Measurements from ENCODE around the gene SUGCT.

DNA sequence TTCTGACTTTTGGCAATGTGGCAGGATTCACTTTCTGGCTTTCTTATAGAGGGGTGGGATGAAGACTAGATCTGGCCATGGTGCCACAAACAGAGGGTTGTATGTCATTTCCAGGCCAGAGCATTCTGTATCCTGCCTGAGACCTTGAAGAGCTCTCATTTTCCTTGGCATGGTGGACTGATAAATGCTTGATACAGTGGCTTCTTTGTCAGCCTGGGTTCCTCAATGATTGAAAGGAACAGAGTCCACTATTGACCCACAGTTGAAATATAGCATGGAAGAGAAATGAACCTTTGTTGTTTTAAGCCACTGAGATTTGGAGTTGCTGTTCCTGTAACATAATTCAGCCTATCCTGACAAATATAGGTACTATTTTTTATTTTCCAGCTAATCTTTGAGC, 462.7 kb downstream of the SUGCT start:
- TF ChIP-seq, protein P1, sequence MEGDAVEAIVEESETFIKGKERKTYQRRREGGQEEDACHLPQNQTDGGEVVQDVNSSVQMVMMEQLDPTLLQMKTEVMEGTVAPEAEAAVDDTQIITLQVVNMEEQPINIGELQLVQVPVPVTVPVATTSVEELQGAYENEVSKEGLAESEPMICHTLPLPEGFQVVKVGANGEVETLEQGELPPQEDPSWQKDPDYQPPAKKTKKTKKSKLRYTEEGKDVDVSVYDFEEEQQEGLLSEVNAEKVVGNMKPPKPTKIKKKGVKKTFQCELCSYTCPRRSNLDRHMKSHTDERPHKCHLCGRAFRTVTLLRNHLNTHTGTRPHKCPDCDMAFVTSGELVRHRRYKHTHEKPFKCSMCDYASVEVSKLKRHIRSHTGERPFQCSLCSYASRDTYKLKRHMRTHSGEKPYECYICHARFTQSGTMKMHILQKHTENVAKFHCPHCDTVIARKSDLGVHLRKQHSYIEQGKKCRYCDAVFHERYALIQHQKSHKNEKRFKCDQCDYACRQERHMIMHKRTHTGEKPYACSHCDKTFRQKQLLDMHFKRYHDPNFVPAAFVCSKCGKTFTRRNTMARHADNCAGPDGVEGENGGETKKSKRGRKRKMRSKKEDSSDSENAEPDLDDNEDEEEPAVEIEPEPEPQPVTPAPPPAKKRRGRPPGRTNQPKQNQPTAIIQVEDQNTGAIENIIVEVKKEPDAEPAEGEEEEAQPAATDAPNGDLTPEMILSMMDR (IDR thresholded peaks at IDR 0.05): no peak
- no peak for TF ChIP-seq POLR2A (IDR thresholded peaks at IDR 0.05)
